ENCODE results near the gene ARX. TPM values are rescaled to one million over a fixed set of nuclear protein-coding genes. Genes with fewer than 3 reads are reported as not detected.

The ARX gene
- total and polyA plus RNA-seq, 5 donors: not detected

DNA sequence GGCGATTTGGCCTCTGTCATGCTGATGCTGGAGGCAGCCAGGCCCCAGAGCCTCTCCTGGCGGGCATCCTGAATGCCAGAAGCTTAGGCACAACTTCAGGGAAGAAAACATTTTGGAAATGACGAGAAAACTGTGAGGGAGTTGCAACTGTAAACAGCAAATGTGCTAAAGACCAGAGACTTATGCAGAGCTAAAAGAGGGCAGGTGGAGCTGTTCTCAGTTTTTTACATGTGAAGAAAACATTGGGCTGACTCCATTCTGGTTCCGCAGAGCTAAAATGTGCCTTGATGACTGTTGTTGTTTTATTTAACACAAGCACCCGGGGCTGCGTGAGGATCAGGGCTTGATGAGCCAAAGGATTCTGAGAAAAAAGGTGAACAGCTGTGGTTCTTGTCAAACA lies 10.8 kb upstream of the ARX start:
- 38% methylated on average over 6 of the region's 6 CpGs for WGBS
- intact Hi-C loops (cut with DNase I): no loop called here

DNA sequence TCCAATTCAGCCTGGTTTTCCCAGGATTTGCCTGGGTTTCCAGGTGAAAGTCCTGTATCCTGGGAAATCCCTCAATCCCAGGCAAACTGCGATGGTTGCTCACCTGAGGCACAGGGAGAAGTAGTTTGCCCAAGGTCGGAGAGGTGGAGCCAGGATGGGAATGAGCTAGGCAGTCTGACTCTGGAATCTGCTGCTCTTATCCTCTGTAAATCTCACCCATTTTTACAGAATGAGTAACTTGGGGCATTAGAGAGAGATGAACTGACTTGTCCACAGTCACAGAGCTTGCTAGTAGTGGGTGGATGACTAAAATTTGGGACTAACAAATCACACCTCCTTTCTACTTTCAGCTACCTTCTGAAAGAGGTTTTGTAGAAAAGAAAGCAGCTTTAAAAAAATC lies 9.8 kb upstream of the ARX start:
- H3K27ac ChIP-seq (ENCODE audit: low read length): no peak overlapping the region
- 75% methylated on average over 2 of the region's 2 CpGs for WGBS
- DNase-seq (no peak), ATAC-seq (no peak)
- no peaks in the 10 kb centered on the region for H3K27me3 ChIP-seq (ENCODE audit: control insufficient read depth, insufficient read depth)
- H3K4me3 ChIP-seq (ENCODE audit: low read length): no peak overlapping the region
- H3K4me1 ChIP-seq (ENCODE audit: control insufficient read depth, insufficient read depth, low read length): no peaks in the 10 kb centered on the region
- H3K9me3 ChIP-seq (ENCODE audit: control insufficient read depth, low read length): no peaks in the 10 kb centered on the region
- intact Hi-C loops (cut with DNase I): no loop called here

More for the DNA sequence above, 10.8 kb upstream of the ARX start:
- Histone ChIP-seq H3K4me3 (ENCODE audit: low read length) (no peak overlapping the region), H3K9me3 (ENCODE audit: control insufficient read depth, low read length) (no peaks in the 10 kb centered on the region), H3K27me3 (ENCODE audit: control insufficient read depth, insufficient read depth) (no peaks in the 10 kb centered on the region), H3K4me1 (ENCODE audit: control insufficient read depth, insufficient read depth, low read length) (no peaks in the 10 kb centered on the region), H3K27ac (ENCODE audit: low read length) (no peak overlapping the region)
- ATAC-seq (no peak), DNase-seq (peak in 1 of 3 donors; percentile 16)

DNA sequence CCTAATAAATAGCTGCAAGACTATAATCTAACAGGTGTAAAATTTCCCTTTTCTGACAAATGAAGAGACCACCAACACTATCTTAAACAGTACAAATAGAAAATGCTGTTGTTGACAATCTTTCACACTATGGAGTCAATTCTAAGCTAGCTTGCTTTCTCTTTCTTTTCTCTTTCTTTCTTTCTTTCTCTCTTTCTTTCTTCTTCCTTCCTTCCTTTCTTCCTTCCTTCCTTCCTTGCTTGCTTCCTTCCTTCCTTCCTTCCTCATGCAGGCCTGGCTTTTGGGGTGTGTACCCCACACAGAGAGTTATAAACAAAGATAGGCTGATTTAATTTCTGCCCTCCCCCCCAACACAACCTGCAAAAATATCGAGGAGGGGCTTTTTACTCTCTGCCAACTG lies 8.1 kb upstream of the ARX start:
- Histone ChIP-seq H3K4me1 (ENCODE audit: control insufficient read depth, insufficient read depth, low read length) (peaks cover 2% of the 10 kb centered on the region), H3K4me3 (ENCODE audit: low read length) (no peak overlapping the region), H3K27ac (ENCODE audit: low read length) (no peak overlapping the region), H3K27me3 (ENCODE audit: control insufficient read depth, insufficient read depth) (no peaks in the 10 kb centered on the region), H3K9me3 (ENCODE audit: control insufficient read depth, low read length) (no peaks in the 10 kb centered on the region)
- 35% methylated on average over 1 of the region's 1 CpG for WGBS
- ATAC-seq (no peak), DNase-seq (no peak)
- intact Hi-C loops (cut with DNase I): no loop called here

DNA sequence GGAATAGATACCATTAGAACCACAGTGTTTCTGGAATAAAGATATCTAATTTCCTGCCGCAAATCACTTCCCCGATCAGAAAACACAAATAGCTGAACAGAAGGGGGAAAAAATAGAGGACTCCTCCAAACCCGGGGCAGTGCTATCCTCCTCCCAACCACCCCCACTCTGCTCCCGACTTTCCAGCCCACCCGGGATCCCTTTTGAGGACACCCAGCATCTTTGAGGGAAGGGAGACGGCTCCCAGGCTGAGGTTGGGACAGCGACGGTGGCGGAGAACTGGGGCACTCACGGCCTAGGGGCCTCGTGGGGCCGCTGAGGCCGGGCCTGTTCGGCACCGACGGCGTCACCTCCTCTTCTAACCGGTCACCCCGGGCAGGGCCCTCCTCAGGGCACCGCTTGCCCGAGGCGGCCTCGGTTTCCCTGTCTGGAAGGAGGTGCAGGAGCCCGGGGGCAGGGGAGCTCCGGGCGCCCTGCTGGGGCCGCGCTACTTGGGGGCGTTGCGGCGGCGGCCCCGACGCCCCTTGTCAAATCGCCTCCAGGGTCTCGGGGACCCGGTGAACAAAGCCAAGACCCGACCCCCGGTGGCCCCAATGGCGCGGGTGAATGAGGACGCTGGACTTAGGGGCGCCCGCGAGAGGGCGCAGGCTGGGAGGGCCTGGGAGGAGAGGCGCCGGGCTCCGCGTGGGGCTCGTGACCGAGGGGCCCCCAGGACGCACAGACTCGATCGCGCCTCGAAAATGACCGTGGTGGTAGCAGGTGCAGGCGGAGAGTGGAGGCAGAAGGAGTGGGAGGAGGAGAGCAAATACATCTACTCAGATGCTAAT lies 6.9 kb upstream of the ARX start:
- 5% methylated on average over 59 of the region's 59 CpGs for WGBS
- ATAC-seq (no peak), DNase-seq (peak in 1 of 3 donors; percentile 53)
- Histone ChIP-seq H3K27me3 (ENCODE audit: control insufficient read depth, insufficient read depth) (no peaks in the 10 kb centered on the region), H3K4me1 (ENCODE audit: control insufficient read depth, insufficient read depth, low read length) (peaks cover 2% of the 10 kb centered on the region), H3K27ac (ENCODE audit: low read length) (no peak overlapping the region), H3K4me3 (ENCODE audit: low read length) (no peak overlapping the region), H3K9me3 (ENCODE audit: control insufficient read depth, low read length) (no peaks in the 10 kb centered on the region)
- intact Hi-C loops (cut with DNase I): no loop called here

DNA sequence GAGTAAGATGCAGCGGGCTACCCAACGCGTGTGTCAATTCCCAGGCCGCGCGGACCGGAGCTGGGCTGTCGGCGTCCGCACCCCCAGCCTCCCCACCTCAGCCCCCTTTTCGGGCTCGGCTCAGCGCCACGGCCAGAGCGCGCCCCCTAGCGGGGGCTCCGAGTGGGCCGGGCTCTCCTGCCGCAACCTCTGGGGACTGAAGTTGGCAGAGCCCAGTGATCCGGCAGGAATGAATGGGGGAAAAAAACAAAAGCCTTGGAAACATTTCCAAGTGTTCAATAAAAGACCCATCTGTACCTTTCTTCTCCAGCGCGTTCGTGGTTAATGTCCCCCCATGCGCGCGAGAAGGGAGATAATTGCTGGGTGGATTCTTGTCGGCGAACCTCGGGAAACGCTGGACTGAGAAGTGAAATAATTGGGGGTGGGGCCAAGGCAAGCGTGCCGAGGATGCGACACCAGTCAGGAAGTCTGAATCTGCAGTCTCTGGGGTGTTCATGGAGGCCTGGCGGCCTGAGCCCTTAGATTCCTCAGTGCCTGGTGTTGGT lies 5.2 kb upstream of the ARX start:
- peak in 1 of 2 donors; percentile 36 for ATAC-seq
- Histone ChIP-seq H3K4me1 (ENCODE audit: control insufficient read depth, insufficient read depth, low read length) (peaks cover 2% of the 10 kb centered on the region), H3K27me3 (ENCODE audit: control insufficient read depth, insufficient read depth) (no peaks in the 10 kb centered on the region), H3K4me3 (ENCODE audit: low read length) (peak overlapping the region; percentile 25), H3K27ac (ENCODE audit: low read length) (no peak overlapping the region), H3K9me3 (ENCODE audit: control insufficient read depth, low read length) (no peaks in the 10 kb centered on the region)
- 3% methylated on average over 33 of the region's 35 CpGs for WGBS
- peak in 2 of 3 donors; percentile 51 to 55 for DNase-seq
- intact Hi-C loops (cut with DNase I): no loop called here

DNA sequence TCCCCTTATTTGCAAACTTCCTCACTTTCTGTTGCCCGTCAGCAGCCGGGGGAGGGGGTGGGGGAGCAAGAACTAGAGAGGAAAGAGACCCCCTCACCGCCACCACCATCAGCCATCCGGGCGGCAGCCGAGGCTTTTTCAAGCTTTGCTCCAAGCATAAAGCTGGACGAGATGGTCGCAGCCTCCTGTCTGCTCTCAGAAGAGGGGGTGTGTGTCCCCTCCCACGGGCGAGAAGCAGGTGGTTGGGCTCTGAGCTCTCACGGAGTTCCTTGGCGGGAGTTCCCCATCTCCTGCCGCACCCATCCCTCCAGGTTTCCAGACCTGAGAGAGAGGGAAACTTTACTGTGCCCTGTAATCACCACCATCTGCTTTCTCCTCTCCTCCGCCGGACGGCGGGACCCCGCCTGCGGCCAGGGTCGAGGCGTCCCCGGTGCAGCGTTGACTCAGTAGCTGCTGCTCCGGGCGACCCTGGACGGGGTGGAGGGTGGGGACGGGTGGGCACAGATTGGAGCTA lies 4.7 kb upstream of the ARX start:
- H3K9me3 ChIP-seq (ENCODE audit: control insufficient read depth, low read length): no peaks in the 10 kb centered on the region
- intact Hi-C loops (cut with DNase I): no loop called here
- H3K27ac ChIP-seq (ENCODE audit: low read length): no peak overlapping the region
- peak overlapping the region; percentile 25 for H3K4me3 ChIP-seq (ENCODE audit: low read length)
- peaks cover 2% of the 10 kb centered on the region for H3K4me1 ChIP-seq (ENCODE audit: control insufficient read depth, insufficient read depth, low read length)
- ATAC-seq (no peak), DNase-seq (no peak)
- H3K27me3 ChIP-seq (ENCODE audit: control insufficient read depth, insufficient read depth): no peaks in the 10 kb centered on the region
- 4% methylated on average over 25 of the region's 27 CpGs for WGBS

DNA sequence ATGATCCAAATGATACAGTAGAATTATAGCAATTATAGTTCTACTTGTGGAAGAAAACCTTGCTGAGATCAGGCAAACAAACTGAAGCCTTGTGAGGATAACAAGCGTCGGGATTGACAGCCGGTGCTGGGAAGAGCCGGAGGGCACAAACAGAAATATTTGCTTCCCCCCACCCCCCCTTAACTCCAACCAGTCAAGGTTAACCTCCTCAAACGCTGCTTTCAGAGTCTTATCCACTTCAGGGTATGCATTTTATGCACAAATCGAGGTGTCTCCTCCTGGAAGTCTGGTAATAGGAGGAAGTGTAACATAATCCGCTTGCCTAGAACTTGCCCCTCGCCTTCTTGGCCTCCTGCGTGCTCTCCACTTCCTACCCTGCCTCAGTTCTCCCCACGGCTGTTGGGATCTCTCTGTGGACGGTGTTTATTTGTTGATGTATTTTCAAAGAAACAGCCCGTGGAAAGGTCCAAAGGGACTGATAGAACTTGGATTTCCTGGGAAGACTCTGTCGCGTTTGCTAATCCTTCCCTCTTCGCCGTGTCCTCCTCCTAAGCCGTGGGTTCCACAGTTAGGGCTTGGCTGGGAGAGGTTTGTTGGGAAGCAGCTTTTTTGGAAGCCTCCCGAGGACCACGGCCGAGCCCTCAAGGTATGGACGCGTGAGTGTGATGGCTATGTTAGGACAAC lies 4.1 kb upstream of the ARX start:
- H3K4me1 ChIP-seq (ENCODE audit: control insufficient read depth, insufficient read depth, low read length): peaks cover 2% of the 10 kb centered on the region
- no peak overlapping the region for H3K4me3 ChIP-seq (ENCODE audit: low read length)
- DNase-seq (no peak), ATAC-seq (no peak)
- H3K27ac ChIP-seq (ENCODE audit: low read length): no peak overlapping the region
- no peaks in the 10 kb centered on the region for H3K9me3 ChIP-seq (ENCODE audit: control insufficient read depth, low read length)
- no peaks in the 10 kb centered on the region for H3K27me3 ChIP-seq (ENCODE audit: control insufficient read depth, insufficient read depth)
- intact Hi-C loops (cut with DNase I): no loop called here
- WGBS: 6% methylated on average over 22 of the region's 22 CpGs

DNA sequence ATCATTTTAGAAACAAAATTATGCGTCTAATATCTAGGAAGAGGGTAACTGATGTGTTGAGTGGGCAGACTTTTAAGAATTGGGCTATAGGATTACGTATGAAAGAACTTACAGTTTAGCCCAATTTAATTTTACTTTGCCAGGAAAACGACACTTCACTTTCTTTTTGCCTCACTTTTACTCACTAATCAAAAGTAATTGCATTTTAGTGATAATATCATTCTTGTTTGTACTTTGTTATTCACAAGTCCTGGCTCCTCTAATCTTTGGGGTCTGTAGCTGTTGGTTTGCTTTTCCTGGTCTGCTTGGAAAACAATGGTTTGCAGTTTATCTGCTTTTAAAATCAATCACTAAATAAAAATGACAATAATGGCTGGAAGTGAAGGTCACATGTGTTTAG lies 2.9 kb upstream of the ARX start:
- no peak overlapping the region for H3K4me3 ChIP-seq (ENCODE audit: low read length)
- H3K9me3 ChIP-seq (ENCODE audit: control insufficient read depth, low read length): no peaks in the 10 kb centered on the region
- 22% methylated on average over 3 of the region's 3 CpGs for WGBS
- peaks cover 2% of the 10 kb centered on the region for H3K4me1 ChIP-seq (ENCODE audit: control insufficient read depth, insufficient read depth, low read length)
- ATAC-seq: no peak
- H3K27me3 ChIP-seq (ENCODE audit: control insufficient read depth, insufficient read depth): no peaks in the 10 kb centered on the region
- H3K27ac ChIP-seq (ENCODE audit: low read length): no peak overlapping the region
- DNase-seq: no peak
- intact Hi-C loops (cut with DNase I): no loop called here

DNA sequence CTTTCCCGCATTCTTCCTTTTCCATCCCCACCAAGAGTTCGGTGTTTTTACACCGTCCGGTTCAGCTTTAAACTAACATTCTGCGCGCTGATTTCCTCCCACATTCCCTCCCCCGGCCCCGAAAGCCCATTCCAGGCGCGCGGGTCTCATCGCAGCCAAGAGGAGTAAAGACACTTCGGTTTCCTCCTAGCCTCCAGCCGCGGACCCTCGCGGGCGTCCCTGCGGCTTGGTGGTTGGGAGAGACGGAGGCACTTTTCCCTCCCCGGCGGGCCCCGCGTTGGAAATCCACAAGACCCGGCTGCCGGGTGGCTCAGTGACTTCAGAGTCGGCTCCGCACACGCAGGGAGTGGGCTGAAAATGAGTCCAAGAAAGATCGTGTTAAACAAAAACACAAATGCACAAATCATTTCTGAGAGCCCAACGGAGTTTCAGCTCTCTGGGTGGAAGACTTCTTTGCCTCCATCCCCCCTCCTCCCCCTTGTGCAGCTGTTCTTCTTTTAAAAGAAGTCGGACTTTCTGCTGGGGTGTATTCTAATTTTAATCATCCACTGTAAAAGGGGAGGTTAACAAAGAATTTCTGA lies 2.0 kb upstream of the ARX start:
- H3K27ac ChIP-seq (ENCODE audit: low read length): no peak overlapping the region
- 3% methylated on average over 32 of the region's 32 CpGs for WGBS
- ATAC-seq (no peak), DNase-seq (no peak)
- no peaks in the 10 kb centered on the region for H3K9me3 ChIP-seq (ENCODE audit: control insufficient read depth, low read length)
- H3K4me1 ChIP-seq (ENCODE audit: control insufficient read depth, insufficient read depth, low read length): peaks cover 2% of the 10 kb centered on the region
- H3K4me3 ChIP-seq (ENCODE audit: low read length): no peak overlapping the region
- intact Hi-C loops (cut with DNase I): no loop called here
- H3K27me3 ChIP-seq (ENCODE audit: control insufficient read depth, insufficient read depth): no peaks in the 10 kb centered on the region

DNA sequence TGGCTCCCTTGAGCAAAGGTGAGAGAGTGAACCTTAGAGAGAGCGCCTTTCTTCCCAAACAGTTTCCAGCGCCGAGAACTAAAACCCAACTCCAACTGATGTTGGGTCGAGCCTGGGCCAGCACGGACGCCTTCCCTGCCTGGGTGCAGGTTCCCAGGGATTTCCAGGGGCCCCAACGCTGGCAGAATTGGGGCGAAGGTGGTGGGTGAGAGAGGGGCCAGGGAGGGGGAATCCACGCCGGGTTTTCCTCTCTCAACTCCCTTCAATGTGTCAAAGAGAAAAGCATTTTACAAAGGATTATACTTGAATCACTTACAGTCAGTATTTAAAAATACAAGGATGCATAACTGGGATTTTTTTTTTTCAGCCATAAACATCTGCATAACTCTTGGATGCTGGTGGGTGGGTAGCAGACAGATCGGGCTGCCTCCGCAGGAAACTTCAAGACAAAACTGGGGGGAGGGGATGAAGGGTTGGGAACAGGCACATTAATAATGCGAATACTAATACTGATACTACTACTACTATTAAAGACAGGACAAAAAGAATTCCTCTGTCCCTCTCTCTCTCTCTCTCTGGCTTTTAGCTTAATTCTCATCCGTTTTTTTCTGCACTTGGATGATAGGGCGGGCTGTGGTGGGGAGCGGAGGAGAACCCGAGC lies 1.3 kb upstream of the ARX start:
- H3K4me1 ChIP-seq (ENCODE audit: control insufficient read depth, insufficient read depth, low read length): peaks cover 2% of the 10 kb centered on the region
- intact Hi-C loops (cut with DNase I): no loop called here
- WGBS: 23% methylated on average over 17 of the region's 17 CpGs
- H3K27ac ChIP-seq (ENCODE audit: low read length): no peak overlapping the region
- H3K27me3 ChIP-seq (ENCODE audit: control insufficient read depth, insufficient read depth): no peaks in the 10 kb centered on the region
- H3K4me3 ChIP-seq (ENCODE audit: low read length): no peak overlapping the region
- no peaks in the 10 kb centered on the region for H3K9me3 ChIP-seq (ENCODE audit: control insufficient read depth, low read length)
- DNase-seq (no peak), ATAC-seq (no peak)

DNA sequence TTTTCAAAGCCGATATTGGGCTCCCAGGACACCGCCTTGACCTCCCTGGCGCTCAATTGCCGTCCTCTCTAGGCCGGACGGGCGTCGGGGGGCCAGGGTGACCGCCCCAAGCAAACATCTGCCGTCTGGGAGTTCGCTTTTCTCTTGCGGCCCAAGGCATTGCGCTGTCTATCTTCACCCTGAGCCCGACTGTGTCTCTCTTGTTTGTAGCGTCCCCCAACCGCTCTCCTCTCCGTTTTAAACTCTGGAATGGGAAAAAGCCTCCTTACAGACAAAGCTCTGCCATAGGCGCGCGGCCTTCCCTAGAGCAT lies 551 bp upstream of the ARX start:
- whole genome bisulfite sequencing: 28% methylated on average over 20 of the region's 20 CpGs
- H3K9me3 ChIP-seq (ENCODE audit: control insufficient read depth, low read length): no peaks in the 10 kb centered on the region
- no peak for ATAC-seq
- H3K4me3 ChIP-seq (ENCODE audit: low read length): no peak overlapping the region
- H3K4me1 ChIP-seq (ENCODE audit: control insufficient read depth, insufficient read depth, low read length): peaks cover 2% of the 10 kb centered on the region
- intact Hi-C loops (cut with DNase I): no loop called here
- no peak for DNase-seq
- H3K27me3 ChIP-seq (ENCODE audit: control insufficient read depth, insufficient read depth): no peaks in the 10 kb centered on the region
- H3K27ac ChIP-seq (ENCODE audit: low read length): no peak overlapping the region
